PFSK-1 (cell line): ENCODE results near the gene TBC1D17.

Experiments
- FOXP2 ChIP-seq: optimal IDR thresholded peaks from 2 replicates; pipeline ENCODE3; 2011; ENCODE audit warnings: borderline replicate concordance, control low read depth, inconsistent platforms; ENCODE audit not compliant: insufficient read depth; ENCODE audit errors: extremely low read length, extremely low read depth
- POLR2AphosphoS5 ChIP-seq: IDR thresholded peaks from 2 replicates; pipeline ENCODE4 v1.6.1; 2012; ENCODE audit warnings: low read depth, mild to moderate bottlenecking, control low read depth, low read length, moderate library complexity
- REST ChIP-seq, 2 experiments: IDR thresholded peaks; 2 replicates each; pipeline versions ENCODE4 v1.6.1 to v1.8.0; 2011 to 2012; ENCODE audit warnings: low read depth in 2 of 2, low read length in 2 of 2, control low read depth in 1 of 2, inconsistent platforms in 1 of 2, mild to moderate bottlenecking in 1 of 2, moderate library complexity in 1 of 2; ENCODE audit not compliant: insufficient read depth in 1 of 2
- SIN3A ChIP-seq: IDR thresholded peaks from 2 replicates; pipeline ENCODE4 v1.6.1; 2012; ENCODE audit warnings: mild to moderate bottlenecking, low read length, moderate library complexity, borderline replicate concordance; ENCODE audit not compliant: insufficient read depth
- TAF1 ChIP-seq: IDR thresholded peaks from 2 replicates; pipeline ENCODE4 v1.6.1; 2012; ENCODE audit warnings: low read length, control low read depth, borderline replicate concordance; ENCODE audit not compliant: insufficient read depth

The TBC1D17 gene

GRCh38 chr19:49924004-49924880, 46.7 kb downstream of the TBC1D17 start:
- TF ChIP-seq TAF1 (no peak), REST (IDR thresholded peaks at IDR 0.05; ENCODE audit: insufficient read depth in 1 of 2, low read depth in 2 of 2, low read length in 2 of 2) (no peak), FOXP2 (no peak), POLR2AphosphoS5 (no peak), SIN3A (no peak)

- TF ChIP-seq REST (IDR thresholded peaks at IDR 0.05; ENCODE audit: insufficient read depth in 1 of 2, low read depth in 2 of 2, low read length in 2 of 2) (no peak), SIN3A (no peak), FOXP2 (no peak), POLR2AphosphoS5 (no peak)
Observed at GRCh38 chr19:49925486-49925885, 48.0 kb downstream of the TBC1D17 start.

DNA sequence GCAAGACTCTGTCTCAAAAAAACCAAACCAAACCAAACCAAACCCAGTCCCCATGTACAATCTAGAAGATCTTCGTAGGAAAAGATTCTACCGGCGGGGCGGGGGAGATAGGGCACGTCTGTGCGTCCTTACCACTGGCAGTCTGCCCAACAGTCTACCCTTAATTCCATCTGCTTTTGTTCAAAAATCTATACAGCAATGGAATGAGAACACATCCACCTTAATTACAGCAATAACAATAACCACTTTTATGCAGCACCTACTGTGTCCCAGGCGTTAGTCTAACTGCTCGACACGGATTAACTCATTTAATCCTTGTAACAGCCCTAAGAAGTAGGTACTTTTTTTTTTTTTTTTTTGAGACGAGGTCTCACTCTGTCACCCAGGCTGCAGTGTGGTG, 49.0 kb downstream of the TBC1D17 start:
- TF ChIP-seq REST (IDR thresholded peaks at IDR 0.05; ENCODE audit: insufficient read depth in 1 of 2, low read depth in 2 of 2, low read length in 2 of 2), result no peak

- no peak for TF ChIP-seq REST (IDR thresholded peaks at IDR 0.05; ENCODE audit: insufficient read depth in 1 of 2, low read depth in 2 of 2, low read length in 2 of 2)
- TF ChIP-seq TAF1, result no peak
- TF ChIP-seq SIN3A, result no peak
- TF ChIP-seq POLR2AphosphoS5, result no peak
- no peak for TF ChIP-seq FOXP2
Observed at GRCh38 chr19:49927526-49928264, 50.2 kb downstream of the TBC1D17 start.
